Esophagus muscularis mucosa (tissue), 3 donors: ENCODE results near the gene SYCP2.

Experiments used
- POLR2A ChIP-seq: fragments of 450-650 bp; IDR thresholded peaks from one replicate; pipeline ENCODE4 v1.6.1; 2017; ENCODE audit warnings: antibody characterized with exemption, moderate library complexity, mild to moderate bottlenecking, low read depth
- POLR2AphosphoS5 ChIP-seq, 2 donors: sonication (generic); formaldehyde crosslinking; IDR thresholded peaks; one replicate each; pipeline ENCODE4 v1.6.1; 2017; ENCODE audit warnings: antibody characterized with exemption in 2 of 2
- TF ChIP-seq, protein P1 (sequence below), 3 experiments: fragments of 200-600 bp in 2 of 3; fragments of 450-650 bp in 1 of 3; sonication (generic) in 2 of 3; IDR thresholded peaks; one replicate each; pipeline ENCODE4 v1.5.1; 2017 to 2019; ENCODE audit warnings: antibody characterized with exemption in 3 of 3, mild to moderate bottlenecking in 2 of 3, moderate library complexity in 1 of 3

DNA sequence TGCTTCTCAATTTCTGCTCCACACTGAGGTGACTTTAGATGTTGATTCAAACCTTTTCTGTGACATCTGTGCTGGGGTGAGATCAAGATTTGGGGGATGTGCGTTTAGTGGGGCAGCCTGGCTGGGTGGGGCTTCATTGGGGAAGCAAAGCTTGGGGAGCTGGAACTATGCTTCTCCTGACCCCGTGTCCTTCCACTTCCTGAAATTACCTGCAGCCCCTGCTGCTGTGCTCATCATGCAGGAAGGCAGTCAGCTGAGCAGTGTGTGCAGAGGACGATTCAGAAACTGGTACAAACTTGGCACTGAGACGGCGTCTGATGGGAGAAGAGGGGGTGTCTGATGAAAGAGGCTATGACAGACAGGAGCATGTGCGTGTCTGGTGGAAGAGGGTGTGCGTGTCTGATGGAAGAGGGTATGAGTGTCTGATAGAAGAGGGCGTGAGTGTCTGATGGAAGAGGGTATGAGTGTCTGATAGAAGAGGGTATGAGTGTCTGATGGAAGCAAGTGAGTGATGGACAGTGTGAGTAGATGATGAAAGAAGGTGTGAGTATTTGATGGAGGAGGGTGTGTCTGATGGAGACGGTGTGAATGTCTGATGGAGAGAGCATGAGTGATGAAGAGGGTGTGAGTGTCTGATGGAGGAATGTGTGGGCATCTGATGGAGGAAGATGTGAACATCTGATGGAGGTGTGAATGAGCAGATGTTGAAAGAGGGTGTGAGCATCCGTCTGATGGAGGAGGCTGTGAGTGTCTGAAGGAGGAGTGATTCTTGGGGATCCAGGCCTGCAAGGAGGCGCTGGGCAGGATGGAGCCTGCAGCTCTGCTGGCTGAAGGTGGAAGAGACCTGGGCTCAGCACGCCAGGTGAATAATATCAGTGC, 103.4 kb downstream of the SYCP2 start:
- no peak for TF ChIP-seq POLR2A
- TF ChIP-seq, protein P1, sequence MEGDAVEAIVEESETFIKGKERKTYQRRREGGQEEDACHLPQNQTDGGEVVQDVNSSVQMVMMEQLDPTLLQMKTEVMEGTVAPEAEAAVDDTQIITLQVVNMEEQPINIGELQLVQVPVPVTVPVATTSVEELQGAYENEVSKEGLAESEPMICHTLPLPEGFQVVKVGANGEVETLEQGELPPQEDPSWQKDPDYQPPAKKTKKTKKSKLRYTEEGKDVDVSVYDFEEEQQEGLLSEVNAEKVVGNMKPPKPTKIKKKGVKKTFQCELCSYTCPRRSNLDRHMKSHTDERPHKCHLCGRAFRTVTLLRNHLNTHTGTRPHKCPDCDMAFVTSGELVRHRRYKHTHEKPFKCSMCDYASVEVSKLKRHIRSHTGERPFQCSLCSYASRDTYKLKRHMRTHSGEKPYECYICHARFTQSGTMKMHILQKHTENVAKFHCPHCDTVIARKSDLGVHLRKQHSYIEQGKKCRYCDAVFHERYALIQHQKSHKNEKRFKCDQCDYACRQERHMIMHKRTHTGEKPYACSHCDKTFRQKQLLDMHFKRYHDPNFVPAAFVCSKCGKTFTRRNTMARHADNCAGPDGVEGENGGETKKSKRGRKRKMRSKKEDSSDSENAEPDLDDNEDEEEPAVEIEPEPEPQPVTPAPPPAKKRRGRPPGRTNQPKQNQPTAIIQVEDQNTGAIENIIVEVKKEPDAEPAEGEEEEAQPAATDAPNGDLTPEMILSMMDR (IDR thresholded peaks at IDR 0.05): no peak
- no peak for TF ChIP-seq POLR2AphosphoS5 (IDR thresholded peaks at IDR 0.05)
